GM18951 (cell line): ENCODE data around the gene CTNNBL1.
"Not testable (repeated sequence)": the region's sequence is repeated elsewhere in the genome, so short reads cannot be mapped to it uniquely, and the experiment has no call there.

Experiments used
- POLR2A ChIP-seq: IDR thresholded peaks from 4 replicates; pipeline ENCODE4 v1.6.1; 2011; ENCODE audit warnings: mild to moderate bottlenecking; ENCODE audit not compliant: insufficient read length, insufficient read depth; ENCODE audit errors: extremely low read depth
- in situ Hi-C: fragments of 300-500 bp; cut with MboI; formaldehyde crosslinking; loops from one replicate; pipeline ENCODE4 v1.12.0; 2022; ENCODE audit warnings: low sequenced_read_pairs, mixed read lengths, inconsistent platforms; ENCODE audit not compliant: unreplicated experiment

CTNNBL1 gene

DNA sequence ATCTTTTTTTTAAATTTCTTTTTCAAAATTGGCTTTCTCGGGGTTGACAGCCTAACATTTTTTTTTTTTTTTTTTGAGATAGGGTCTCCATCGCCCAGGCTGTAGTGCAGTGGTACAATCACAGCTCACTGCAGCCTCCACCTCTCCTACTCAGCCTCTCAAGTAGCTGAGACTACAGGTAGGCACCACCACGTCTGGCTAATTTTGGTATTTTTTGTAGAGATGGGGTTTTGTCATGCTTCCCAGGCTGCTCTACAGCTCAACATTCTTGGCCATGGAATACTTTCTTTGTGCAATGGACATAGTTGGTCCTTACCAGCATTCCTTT, 6.4 kb upstream of the CTNNBL1 start:
- in situ Hi-C loops, result no loop called here
- no peak for TF ChIP-seq POLR2A

DNA sequence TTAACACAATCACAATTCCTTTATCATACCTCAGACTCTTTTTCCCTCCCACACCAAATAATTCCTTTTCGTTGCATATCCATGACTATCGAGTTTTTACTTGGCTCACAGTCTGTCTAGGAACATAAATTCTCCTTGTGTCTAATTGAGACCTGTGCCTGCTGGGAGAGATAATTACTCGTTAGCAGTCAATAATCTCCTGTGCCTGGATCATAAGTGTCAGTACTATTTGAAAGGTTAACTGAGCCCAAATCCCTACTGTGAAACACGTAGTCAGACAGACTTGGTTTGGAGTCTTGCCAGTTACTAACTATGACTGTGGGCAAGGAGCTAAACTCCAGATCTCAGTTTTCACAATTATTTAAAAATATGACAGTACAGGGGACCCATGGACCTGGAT, 5.7 kb upstream of the CTNNBL1 start:
- in situ Hi-C loops, result no loop called here
- TF ChIP-seq POLR2A, result no peak

DNA sequence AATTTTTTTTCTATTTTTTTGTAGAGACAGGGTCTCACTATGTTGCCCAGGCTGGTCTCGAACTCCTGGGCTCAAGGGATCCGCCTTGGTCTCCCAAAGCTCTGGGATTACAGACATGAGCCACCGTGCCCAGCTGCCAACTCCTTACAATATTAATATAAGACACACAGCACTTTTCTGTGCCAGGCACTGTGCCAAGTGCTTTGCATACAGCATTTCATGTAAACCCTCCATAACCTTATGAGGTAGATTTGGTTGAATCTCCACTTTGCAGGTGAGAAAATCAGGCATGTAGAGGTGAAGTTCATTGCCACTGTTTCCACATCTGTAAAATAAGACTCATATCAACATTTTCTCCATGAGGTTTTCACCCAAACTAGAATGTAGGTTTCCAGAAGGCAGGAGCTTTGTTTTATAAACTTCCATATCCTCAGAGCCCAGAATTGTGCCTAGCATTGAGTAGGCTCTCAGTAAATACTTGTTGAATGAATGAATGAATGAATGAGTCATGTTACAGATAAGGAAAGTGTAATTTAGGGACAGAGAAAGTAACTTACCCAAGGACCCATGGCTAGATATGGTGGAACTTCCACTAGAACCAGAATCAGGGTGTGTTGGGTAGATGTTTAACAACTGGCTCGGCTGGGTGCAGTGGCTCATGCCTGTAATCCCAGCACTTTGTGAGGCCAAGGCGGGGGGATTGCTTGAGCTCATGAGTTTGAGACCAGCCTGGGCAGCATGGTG, 3.0 kb upstream of the CTNNBL1 start:
- TF ChIP-seq POLR2A, result no peak
- in situ Hi-C loops, result no loop called here

GRCh38 chr20:37692459-37693166, 1.2 kb upstream of the CTNNBL1 start:
- in situ Hi-C loops, result no loop called here
- no peak for TF ChIP-seq POLR2A

GRCh38 chr20:37693242-37693634, 592 bp upstream of the CTNNBL1 start:
- in situ Hi-C loops, result no loop called here
- no peak for TF ChIP-seq POLR2A

DNA sequence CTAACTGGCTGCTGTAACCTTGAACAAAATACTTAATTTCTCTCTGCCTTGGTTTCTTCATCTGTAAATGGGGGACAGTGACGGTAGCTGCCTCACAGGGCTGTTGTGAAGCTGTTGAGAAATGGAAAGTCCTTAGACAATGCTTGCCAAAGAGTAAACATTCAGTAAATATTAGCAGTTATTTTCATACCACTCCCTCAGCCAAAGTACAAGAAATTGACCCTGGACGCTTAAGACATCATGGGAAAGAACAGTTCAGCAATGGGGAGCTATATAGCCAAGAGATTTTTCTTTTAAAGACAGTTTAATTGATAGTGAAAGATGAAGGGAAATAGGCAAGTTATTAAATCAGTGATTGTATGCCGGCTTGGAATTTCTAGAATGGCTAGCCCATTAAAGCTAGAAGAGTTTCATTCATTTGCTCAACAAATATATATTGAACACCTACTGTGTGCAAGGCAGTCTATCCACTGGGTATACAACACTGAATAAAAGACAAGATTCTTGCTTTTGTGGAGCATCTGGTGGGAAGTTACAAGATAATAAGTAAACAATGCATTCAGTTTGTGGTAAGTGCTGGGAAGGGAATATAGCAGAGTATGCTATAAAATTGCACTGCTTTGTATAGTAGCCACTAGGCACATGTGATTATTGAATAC, 2.0 kb downstream of the CTNNBL1 start:
- no peak for TF ChIP-seq POLR2A
- in situ Hi-C loops, result no loop called here

GRCh38 chr20:37697314-37697713, 3.5 kb downstream of the CTNNBL1 start:
- in situ Hi-C loops, result no loop called here
- TF ChIP-seq POLR2A, result no peak

DNA sequence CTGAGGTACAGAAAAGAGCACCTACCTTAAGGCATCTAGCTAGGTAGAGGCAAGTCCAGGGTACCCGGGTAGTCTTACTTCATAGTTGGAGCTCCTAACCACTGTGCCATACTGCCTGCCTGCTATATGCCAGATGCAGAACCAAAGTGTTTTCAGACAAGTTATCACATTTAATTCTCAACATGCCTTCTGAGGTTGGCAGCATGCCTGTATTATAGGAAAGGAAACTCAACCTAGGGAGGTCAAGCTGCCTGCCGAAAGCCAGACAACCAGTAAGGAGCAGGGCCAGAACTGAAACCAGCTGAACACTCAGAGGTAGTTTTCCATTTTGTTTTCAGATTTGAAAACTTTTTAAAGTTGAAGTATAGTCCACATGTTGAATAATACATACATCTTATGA, 5.4 kb downstream of the CTNNBL1 start:
- no peak for TF ChIP-seq POLR2A
- in situ Hi-C loops, result no loop called here

- in situ Hi-C loops, result no loop called here
These were observed 6.5 kb downstream of the CTNNBL1 start for GRCh38 chr20:37700301-37700700.

DNA sequence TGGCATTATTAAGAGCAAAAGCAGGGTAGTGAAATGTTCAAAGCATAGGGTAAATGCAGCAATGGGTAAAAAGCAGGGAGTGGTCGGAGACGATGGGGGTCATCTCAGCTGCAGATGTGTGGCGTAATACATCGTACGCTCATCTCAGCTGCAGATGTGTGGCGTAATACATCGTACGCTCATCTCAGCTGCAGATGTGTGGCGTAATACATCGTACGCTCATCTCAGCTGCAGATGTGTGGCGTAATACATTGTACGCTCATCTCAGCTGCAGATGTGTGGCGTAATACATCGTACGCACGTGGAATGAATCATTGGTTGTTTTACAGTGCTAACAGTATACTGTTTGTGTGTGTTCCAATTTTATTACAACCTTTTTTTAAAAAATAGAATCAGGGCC, 7.8 kb downstream of the CTNNBL1 start:
- in situ Hi-C loops, result not testable (repeated sequence)

More at GRCh38 chr20:37700301-37700700, 6.5 kb downstream of the CTNNBL1 start:
- TF ChIP-seq POLR2A, result no peak

DNA sequence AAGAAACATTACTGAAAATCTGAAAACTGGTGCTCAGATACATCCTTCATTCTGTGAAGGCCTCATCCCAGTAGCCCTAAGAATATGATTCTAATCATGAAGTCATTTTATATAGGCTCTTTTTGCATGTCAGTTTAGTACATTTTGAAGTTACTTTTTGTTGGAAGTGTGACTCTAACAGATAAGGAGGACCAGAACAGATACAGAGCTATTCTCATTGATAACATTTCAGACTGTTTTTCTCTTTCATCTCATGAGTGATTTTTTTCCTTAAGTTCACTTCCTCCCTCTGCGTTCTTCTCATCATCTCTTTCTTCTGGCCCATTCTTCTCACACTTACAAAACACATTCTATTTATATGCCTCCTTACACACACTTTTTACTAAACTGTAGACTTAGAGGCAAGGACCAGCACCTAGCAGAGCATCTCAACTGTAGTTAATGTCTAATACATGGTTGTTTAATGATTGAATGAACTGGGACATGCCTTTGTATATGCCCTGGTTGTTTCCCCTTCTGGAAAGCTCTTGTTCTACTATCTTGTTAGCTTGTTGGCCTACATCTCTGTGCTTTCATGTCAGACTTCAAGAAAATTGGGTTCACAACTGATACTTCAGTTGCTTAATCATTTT, 8.7 kb downstream of the CTNNBL1 start:
- in situ Hi-C loops, result no loop called here
- TF ChIP-seq POLR2A, result no peak

- in situ Hi-C loops, result no loop called here
- no peak for TF ChIP-seq POLR2A
These were observed 9.4 kb downstream of the CTNNBL1 start for GRCh38 chr20:37703035-37703845.

DNA sequence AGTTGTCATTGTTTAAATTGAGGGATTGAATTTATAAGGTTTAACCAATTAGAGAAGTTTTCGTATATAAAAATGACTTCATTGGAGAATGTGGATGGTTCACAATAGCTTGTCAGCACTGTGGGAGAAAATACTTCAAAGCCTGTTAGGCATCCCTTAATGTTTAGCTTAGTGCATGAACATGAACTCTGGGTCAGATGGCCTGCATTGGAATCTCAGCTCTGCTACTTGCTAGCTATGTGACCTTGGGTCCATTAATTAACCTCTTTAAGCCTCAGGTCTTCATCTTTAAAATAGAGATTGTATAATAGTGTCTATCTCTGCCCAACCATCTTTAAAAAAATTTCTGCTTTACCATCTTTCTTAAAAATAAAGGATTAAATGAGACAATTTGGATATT, 11.1 kb downstream of the CTNNBL1 start:
- in situ Hi-C loops, result no loop called here
- TF ChIP-seq POLR2A, result no peak
